ENCODE data around the gene NID1.
"Not testable (repeated sequence)": the region's sequence is repeated elsewhere in the genome, so short reads cannot be mapped to it uniquely, and the experiment has no call there.

Gene NID1

GRCh38 chr1:235976490-235976889, 88.4 kb downstream of the NID1 start:
- in situ Hi-C loops (cut with HindIII; ENCODE audit: low sequenced_read_pairs), result no loop called here
- DNase-seq (ENCODE audit: low read depth, low spot score), result no peak
- no peak overlapping the region for H3K4me3 ChIP-seq (ENCODE audit: low read depth, low read length)
- TF ChIP-seq CTCF (IDR thresholded peaks at IDR 0.05; ENCODE audit: low read depth, low read length), result no peak

GRCh38 chr1:235974616-235975015, 90.3 kb downstream of the NID1 start:
- no peak for DNase-seq (ENCODE audit: low read depth, low spot score)
- in situ Hi-C loops (cut with HindIII; ENCODE audit: low sequenced_read_pairs), result no loop called here
- no peak overlapping the region for H3K4me3 ChIP-seq (ENCODE audit: low read depth, low read length)
- TF ChIP-seq CTCF (IDR thresholded peaks at IDR 0.05; ENCODE audit: low read depth, low read length), result no peak

- DNase-seq (ENCODE audit: low read depth, low spot score); H3K4me3 ChIP-seq (ENCODE audit: low read depth, low read length); in situ Hi-C loops (cut with HindIII; ENCODE audit: low sequenced_read_pairs): not testable (repeated sequence)
Observed at GRCh38 chr1:235972691-235973090, 92.2 kb downstream of the NID1 start.

GRCh38 chr1:235972311-235972689, 92.6 kb downstream of the NID1 start:
- peak; percentile 73 for DNase-seq (ENCODE audit: low read depth, low spot score)

GRCh38 chr1:235971571-235972310, 93.1 kb downstream of the NID1 start:
- in situ Hi-C loops (cut with HindIII; ENCODE audit: low sequenced_read_pairs), result no loop called here
- peak; percentile 85 for TF ChIP-seq CTCF (IDR thresholded peaks at IDR 0.05; ENCODE audit: low read depth, low read length)
- peak overlapping the region; percentile 21 for H3K4me3 ChIP-seq (ENCODE audit: low read depth, low read length)
- DNase-seq (ENCODE audit: low read depth, low spot score), result peak; percentile 95

More at GRCh38 chr1:235972311-235972689, 92.6 kb downstream of the NID1 start:
- in situ Hi-C loops (cut with HindIII; ENCODE audit: low sequenced_read_pairs), result no loop called here
- peak overlapping the region; percentile 21 for H3K4me3 ChIP-seq (ENCODE audit: low read depth, low read length)
- no peak for TF ChIP-seq CTCF (IDR thresholded peaks at IDR 0.05; ENCODE audit: low read depth, low read length)

- no peak overlapping the region for H3K4me3 ChIP-seq (ENCODE audit: low read depth, low read length)
- TF ChIP-seq CTCF (IDR thresholded peaks at IDR 0.05; ENCODE audit: low read depth, low read length), result no peak
- in situ Hi-C loops (cut with HindIII; ENCODE audit: low sequenced_read_pairs), result no loop called here
- no peak for DNase-seq (ENCODE audit: low read depth, low spot score)
Observed at GRCh38 chr1:235971020-235971419, 93.9 kb downstream of the NID1 start.

- in situ Hi-C loops (cut with HindIII; ENCODE audit: low sequenced_read_pairs), result no loop called here
- H3K4me3 ChIP-seq (ENCODE audit: low read depth, low read length), result no peak overlapping the region
- DNase-seq (ENCODE audit: low read depth, low spot score), result no peak
- no peak for TF ChIP-seq CTCF (IDR thresholded peaks at IDR 0.05; ENCODE audit: low read depth, low read length)
Observed at GRCh38 chr1:235968831-235969230, 96.1 kb downstream of the NID1 start.

- DNase-seq (ENCODE audit: low read depth, low spot score); in situ Hi-C loops (cut with HindIII; ENCODE audit: low sequenced_read_pairs); H3K4me3 ChIP-seq (ENCODE audit: low read depth, low read length): not testable (repeated sequence)
Observed at GRCh38 chr1:235966134-235966533, 98.8 kb downstream of the NID1 start.

All from astrocyte of the spinal cord (primary cell).